Heart left ventricle (tissue), 16 donors: ENCODE data around the gene NMB. TPM values are rescaled to one million over a fixed set of nuclear protein-coding genes. Genes with fewer than 3 reads are reported as not detected.

Experiments used
- ATAC-seq, 4 donors: fragments of 200-7000 bp; cut with Tn5 transposase; one replicate each; pipeline ENCODE4 v1.9.1; 2020 to 2022; ENCODE audit warnings: moderate library complexity in 4 of 4, mild to moderate bottlenecking in 3 of 4, moderate number of reproducible peaks in 1 of 4
- DNase-seq, 5 donors: peaks; one replicate each; pipeline ENCODE4 v3.0.0-alpha.2; 2020
- H3K27ac ChIP-seq, 12 donors: fragments of 200-600 bp; sonication (generic) in 4 of 12; one replicate each; pipeline versions ENCODE4 v1.5.0 to v1.8.0; 2016 to 2022; ENCODE audit warnings: mild to moderate bottlenecking in 2 of 12
- H3K27me3 ChIP-seq, 9 donors: fragments of 200-600 bp; sonication (generic) in 2 of 9; one replicate each; pipeline versions ENCODE4 v1.5.1 to v1.8.0; 2016 to 2022; ENCODE audit warnings: mild to moderate bottlenecking in 3 of 9
- H3K36me3 ChIP-seq, 9 donors: fragments of 200-600 bp; sonication (generic) in 2 of 9; one replicate each; pipeline versions ENCODE4 v1.5.0 to v1.8.0; 2018 to 2022; ENCODE audit warnings: mild to moderate bottlenecking in 2 of 9
- H3K4me1 ChIP-seq, 12 donors: fragments of 200-600 bp; sonication (generic) in 4 of 12; one replicate each; pipeline versions ENCODE4 v1.5.0 to v1.8.0; 2016 to 2022; ENCODE audit warnings: mild to moderate bottlenecking in 3 of 12
- H3K4me3 ChIP-seq, 12 donors: fragments of 200-600 bp; sonication (generic) in 4 of 12; one replicate each; pipeline versions ENCODE4 v1.5.0 to v1.8.0; 2017 to 2022; ENCODE audit warnings: mild to moderate bottlenecking in 9 of 12, moderate library complexity in 4 of 12
- H3K9me3 ChIP-seq, 12 donors: fragments of 200-600 bp; sonication (generic) in 4 of 12; one replicate each; pipeline versions ENCODE4 v1.5.0 to v1.8.0; 2016 to 2022; ENCODE audit warnings: mild to moderate bottlenecking in 1 of 12
- CTCF ChIP-seq, 12 donors: fragments of 200-600 bp; sonication (generic) in 4 of 12; IDR thresholded peaks; one replicate each; pipeline versions ENCODE4 v1.5.0 to v1.8.0; 2018 to 2022; ENCODE audit warnings: antibody characterized with exemption in 12 of 12, mild to moderate bottlenecking in 5 of 12
- POLR2A ChIP-seq, 2 donors: fragments of 450-650 bp; IDR thresholded peaks; one replicate each; pipeline ENCODE4 v1.6.1; 2017; ENCODE audit warnings: antibody characterized with exemption in 2 of 2, mild to moderate bottlenecking in 2 of 2, moderate library complexity in 2 of 2
- WGBS, 4 donors: extraction: QIAGEN DNeasy Blood & Tissue Kit in 2 of 4; methylation state at CpG; one replicate each; pipeline versions ENCODE4 v1.1.5 to v1.1.7; 2013 to 2018; 5-methylcytosine and 5-hydroxymethylcytosine counted together
- intact Hi-C, 10 donors: fragments of 100-400 bp; cut with DNase I; formaldehyde crosslinking; loops; one replicate each; pipeline versions ENCODE4 v1.11.1 to v1.14.2; 2022
- polyA plus RNA-seq, 2 donors: library from polyadenylated mRNA; stranded (reverse); fragments of 200-250 nt; gene quantifications; one replicate each; pipeline ENCODE4 v1.2.3, GENCODE V29; 2013
- total RNA-seq, 9 donors: library from RNA; depleted of rRNA in 2 of 9; stranded (reverse); fragments of >200 nt in 2 of 9; fragmentation: NEBNext Ultra II Directional in 3 of 9; extraction: Animal tissue kit (Norgen Biotek cat#: 25700) in 3 of 9; gene quantifications; one replicate each; pipeline versions ENCODE4 v1.1.0 to v1.2.4, GENCODE V29; 2016 to 2023
- donor health status: ischemic (EF 13 %, LVEDD 7.1; RV severe dilation, severe dysfunction).
- donor health status: healthy with polysubstance abuse.
- donor health status: DM: no; HTN: yes; CAD: no.
- donor health status: DM: no; HTN: no; CAD: no.
- donor health status: ischemic (EF 25% LVEDD 6.9; RV normal size, moderate dysfunction).
- donor health status: ischemic (EF 25% LVEDD 5.7; RV mildly dilated, moderate dysfunction).
- donor health status: healthy.
- donor health status: DM: yes; HTN: yes; CAD: no.
- donor health status: ischemic (EF 35%, LVEDD 5.7; RV mildly dilated, moderate dysfunction).
- donor health status: nonischemic (EF 11% LVEDD 7.7; RV severe dilation, severe dysfunction).
- donor health status: DM: yes; HTN: yes; CAD: no.
- donor health status: PGD.
- donor health status: ischemic (EF 29% LVEDD 5.4; RV normal size, mild dysfunction).
- donor health status: nonischemic (EF 23%, LVEDD 6.1; RV moderate dilation, normal function).

NMB gene
- total and polyA plus RNA-seq, 11 donors: 1.4 to 8.6 (median 2.9) TPM

- WGBS, 4 donors: 19 to 36% (median 23%) methylated on average over 7 of the region's 7 CpGs
- no peaks in the 10 kb centered on the region for H3K27me3 ChIP-seq
- ATAC-seq (no peak), DNase-seq (no peak)
- peaks cover 0 to 15% (median 9%) of the 10 kb centered on the region in 9 donors for H3K36me3 ChIP-seq
- peak overlapping the region; percentile 54 to 99 (median 98) for H3K27ac ChIP-seq
- intact Hi-C loops: loop anchor here in 4 of 10 donors (1.0 to 5.0 kb wide), 6 partner anchors 23 to 34 kb away; partner anchors contain the start of genes WDR73 (in 2 of the 4) and ZSCAN2 (in 1 of the 4)
- no peak for TF ChIP-seq CTCF (IDR thresholded peaks at IDR 0.05)
- TF ChIP-seq POLR2A (IDR thresholded peaks at IDR 0.05): no peak
- H3K4me3 ChIP-seq: peak overlapping the region; percentile 54 to 85 (median 76)
- no peaks in the 10 kb centered on the region for H3K9me3 ChIP-seq
- peaks cover 3 to 47% (median 33%) of the 10 kb centered on the region in 12 donors for H3K4me1 ChIP-seq
These were observed 26.2 kb downstream of the NMB start for GRCh38 chr15:84631706-84632272.

- intact Hi-C loops: no loop called here
- DNase-seq: no peak
- WGBS, 4 donors: 91 to 95% (median 93%) methylated on average over 9 of the region's 9 CpGs
These were observed 29.0 kb downstream of the NMB start for GRCh38 chr15:84629033-84629432.

GRCh38 chr15:84625123-84625522 is 32.9 kb downstream of the NMB start:
- H3K4me3 ChIP-seq: no peak overlapping the region
- DNase-seq (no peak), ATAC-seq (no peak)
- H3K36me3 ChIP-seq: peaks cover 7 to 32% (median 24%) of the 10 kb centered on the region in 9 donors
- H3K27ac ChIP-seq: no peak overlapping the region
- H3K9me3 ChIP-seq: peaks cover 0 to 23% (median 16%) of the 10 kb centered on the region in 12 donors
- TF ChIP-seq CTCF (IDR thresholded peaks at IDR 0.05): no peak
- TF ChIP-seq POLR2A (IDR thresholded peaks at IDR 0.05): no peak
- no peaks in the 10 kb centered on the region for H3K27me3 ChIP-seq
- intact Hi-C loops: no loop called here
- peaks cover 0 to 3% (median 0%) of the 10 kb centered on the region in 12 donors for H3K4me1 ChIP-seq
- 71 to 94% (median 82%) methylated on average over 2 of the region's 2 CpGs for WGBS, 4 donors

More at GRCh38 chr15:84629033-84629432, 29.0 kb downstream of the NMB start:
- Histone ChIP-seq H3K9me3 (no peaks in the 10 kb centered on the region), H3K4me1 (peaks cover 3 to 26% (median 16%) of the 10 kb centered on the region in 12 donors), H3K27ac (no peak overlapping the region), H3K4me3 (no peak overlapping the region), H3K27me3 (no peaks in the 10 kb centered on the region), H3K36me3 (peaks cover 0 to 6% (median 0%) of the 10 kb centered on the region in 9 donors)
- no peak for ATAC-seq
- no peak for TF ChIP-seq POLR2A (IDR thresholded peaks at IDR 0.05)
- no peak for TF ChIP-seq CTCF (IDR thresholded peaks at IDR 0.05)

GRCh38 chr15:84624359-84624758 is 33.6 kb downstream of the NMB start:
- H3K4me3 ChIP-seq: no peak overlapping the region

More at GRCh38 chr15:84624359-84624758, 33.6 kb downstream of the NMB start:
- intact Hi-C loops: no loop called here
- peaks cover 0 to 23% (median 16%) of the 10 kb centered on the region in 12 donors for H3K9me3 ChIP-seq
- no peak overlapping the region for H3K27ac ChIP-seq
- H3K27me3 ChIP-seq: no peaks in the 10 kb centered on the region
- WGBS, 4 donors: 81 to 91% (median 89%) methylated on average over 6 to 7 of the region's 7 CpGs
- ATAC-seq (no peak), DNase-seq (no peak)
- TF ChIP-seq CTCF (IDR thresholded peaks at IDR 0.05): no peak
- no peak for TF ChIP-seq POLR2A (IDR thresholded peaks at IDR 0.05)
- H3K4me1 ChIP-seq: no peaks in the 10 kb centered on the region
- peaks cover 7 to 32% (median 24%) of the 10 kb centered on the region in 9 donors for H3K36me3 ChIP-seq
